Breast epithelium (tissue), 3 donors: ENCODE measurements around the gene HS6ST3.

Experiments
- CTCF ChIP-seq, 3 donors: fragments of 450-650 bp; IDR thresholded peaks; one replicate each; pipeline ENCODE4 v1.5.1; 2016 to 2017; ENCODE audit warnings: antibody characterized with exemption in 3 of 3, mild to moderate bottlenecking in 3 of 3, moderate library complexity in 3 of 3
- POLR2A ChIP-seq: fragments of 450-650 bp; IDR thresholded peaks from one replicate; pipeline ENCODE4 v1.6.1; 2016; ENCODE audit warnings: antibody characterized with exemption, mild to moderate bottlenecking, moderate library complexity
- POLR2AphosphoS5 ChIP-seq, 3 donors: sonication (generic); formaldehyde crosslinking; IDR thresholded peaks; one replicate each; pipeline ENCODE4 v1.6.1; 2017; ENCODE audit warnings: antibody characterized with exemption in 3 of 3

GRCh38 chr13:96223231-96223630, 133.3 kb downstream of the HS6ST3 start:
- TF ChIP-seq CTCF (IDR thresholded peaks at IDR 0.05) (no peak), POLR2AphosphoS5 (IDR thresholded peaks at IDR 0.05) (no peak), POLR2A (no peak)
